COLO668 (cell line): ENCODE data around the gene SPNS2.
A peak's percentile ranks its signal among the peaks of the same experiment; 100 is the strongest.

ENCODE experiments used
- DNase-seq: peaks from one replicate; lab custom pipeline; 2025; ENCODE audit not compliant: unreplicated experiment; lab: John Stamatoyannopoulos, UW

Gene SPNS2

DNA sequence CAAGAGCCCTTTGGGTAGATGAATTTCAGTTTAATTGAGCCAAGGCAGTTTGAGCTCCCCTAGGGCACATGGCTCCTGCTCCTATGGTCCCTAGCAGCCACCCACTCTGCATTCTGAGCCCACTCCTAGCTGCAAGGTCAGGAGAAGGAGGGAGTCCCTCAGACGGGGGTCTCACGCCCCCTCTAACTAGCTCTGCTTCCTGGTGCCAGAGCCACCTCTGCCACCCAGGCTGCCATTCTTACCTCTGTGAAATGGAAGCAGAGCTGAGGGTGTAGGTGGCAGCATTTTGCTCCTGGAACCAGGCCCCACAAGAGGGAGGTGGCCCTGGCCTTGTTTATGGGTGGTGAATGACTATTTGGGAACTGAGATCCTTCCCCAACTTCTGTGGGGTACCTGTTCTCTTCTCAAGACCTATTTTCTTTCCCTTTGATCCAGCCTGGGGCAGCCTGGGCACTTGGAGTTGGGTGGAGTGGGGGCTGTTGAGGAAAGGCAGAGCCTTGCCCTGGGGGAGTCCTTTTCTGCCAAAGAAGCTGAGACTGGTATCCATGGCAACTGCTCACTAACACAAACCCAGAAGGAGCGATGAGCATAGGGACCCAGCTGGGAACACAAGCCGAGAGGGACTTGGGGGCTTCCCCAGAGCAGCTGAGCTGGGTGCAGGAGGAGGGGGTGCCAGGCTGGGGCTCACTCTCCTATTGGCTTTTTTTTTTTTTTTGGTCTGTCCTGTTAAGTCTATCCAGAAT is 4.8 kb downstream of the SPNS2 start:
- no peak for DNase-seq

DNA sequence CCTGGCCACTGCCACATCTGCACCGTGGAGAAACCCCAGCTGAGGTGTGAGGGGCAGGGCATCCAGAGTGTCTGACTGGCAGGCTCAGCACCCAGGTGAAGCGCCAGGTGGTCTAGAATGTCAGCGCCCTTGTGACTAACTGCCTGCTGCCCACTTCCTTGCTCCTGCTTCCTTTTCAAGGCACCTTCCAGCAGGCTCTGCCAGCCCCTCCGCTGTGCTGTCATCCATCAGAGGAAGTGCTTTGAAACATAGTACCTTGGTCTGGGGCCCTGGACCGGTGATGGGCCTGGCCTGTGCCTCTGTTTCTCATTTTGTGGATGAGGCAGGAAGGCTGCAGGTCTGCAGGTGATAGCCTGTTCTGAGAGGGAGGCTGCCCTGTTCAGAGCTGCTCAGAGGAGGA is 5.5 kb downstream of the SPNS2 start:
- DNase-seq = peak; percentile 11

DNA sequence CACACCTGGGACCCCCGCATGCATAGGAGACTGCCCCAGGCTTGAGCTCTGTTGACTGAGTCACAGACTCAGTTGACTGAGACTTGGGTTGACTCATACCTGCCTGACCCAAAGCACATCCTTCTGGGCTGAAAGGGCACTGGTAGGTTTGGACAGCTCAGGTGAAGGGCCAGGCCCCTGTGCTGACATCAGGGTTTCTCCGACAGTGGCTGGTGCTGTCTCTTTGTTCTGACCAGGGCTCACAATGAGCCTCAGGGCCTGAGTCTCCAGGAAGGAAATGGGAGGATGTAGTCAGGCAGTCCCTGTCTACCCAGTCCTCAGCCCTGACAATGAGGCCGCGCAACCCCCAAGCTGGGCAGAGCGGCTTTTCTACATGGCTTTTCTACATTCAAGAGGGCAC is 6.5 kb downstream of the SPNS2 start:
- DNase-seq = no peak

DNA sequence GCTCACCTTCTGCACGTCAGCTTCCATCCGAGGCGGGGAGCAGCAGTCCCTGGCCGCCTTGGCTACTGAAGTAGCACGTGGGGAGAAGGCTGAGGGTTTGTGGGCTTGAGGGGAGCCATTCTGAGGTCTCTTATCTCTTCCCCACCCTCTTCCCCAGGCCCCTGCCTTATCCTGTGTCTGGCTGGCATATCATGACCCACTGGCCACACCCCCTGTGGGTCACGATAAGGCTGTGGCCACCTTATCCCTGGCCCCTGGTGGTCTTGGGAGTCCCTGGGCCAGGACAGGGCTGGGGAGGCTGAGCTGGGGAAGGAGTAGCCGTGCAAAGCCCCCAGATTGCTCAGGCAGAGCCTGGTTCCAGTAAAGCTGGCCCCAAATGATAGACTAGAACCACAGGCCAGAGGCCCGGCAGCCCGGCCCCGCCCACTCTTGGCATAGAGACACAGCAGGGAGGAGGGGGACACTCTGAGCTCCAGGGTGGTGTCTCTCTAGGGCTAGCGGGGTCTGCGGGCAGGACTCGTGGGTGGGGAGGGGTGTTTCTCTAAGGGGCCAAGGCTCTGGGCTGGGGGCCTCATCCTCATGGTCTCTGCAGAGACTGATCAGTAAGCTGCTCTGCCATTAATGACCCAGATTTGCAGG is 7.6 kb downstream of the SPNS2 start:
- no peak for DNase-seq

DNA sequence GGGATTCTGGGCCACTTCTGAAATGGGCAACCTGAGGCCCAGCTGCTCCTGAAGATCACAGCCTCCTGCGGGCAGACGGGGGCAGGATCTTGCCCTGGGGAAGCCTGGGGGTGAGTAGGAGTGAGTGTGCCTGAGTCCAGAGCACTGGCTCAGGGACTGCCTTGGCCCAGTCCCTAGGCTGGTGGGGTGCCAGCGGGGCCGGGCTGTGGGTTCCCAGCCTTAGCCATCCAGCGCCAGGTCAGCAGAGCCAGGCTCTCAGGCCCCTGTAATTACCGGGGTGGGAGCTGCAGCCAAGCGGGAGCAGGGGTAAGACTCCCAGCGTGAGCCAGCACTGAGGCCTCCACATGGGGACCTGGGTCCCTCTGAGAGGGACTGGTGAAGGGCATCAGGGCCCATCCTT is 8.2 kb downstream of the SPNS2 start:
- no peak for DNase-seq

DNA sequence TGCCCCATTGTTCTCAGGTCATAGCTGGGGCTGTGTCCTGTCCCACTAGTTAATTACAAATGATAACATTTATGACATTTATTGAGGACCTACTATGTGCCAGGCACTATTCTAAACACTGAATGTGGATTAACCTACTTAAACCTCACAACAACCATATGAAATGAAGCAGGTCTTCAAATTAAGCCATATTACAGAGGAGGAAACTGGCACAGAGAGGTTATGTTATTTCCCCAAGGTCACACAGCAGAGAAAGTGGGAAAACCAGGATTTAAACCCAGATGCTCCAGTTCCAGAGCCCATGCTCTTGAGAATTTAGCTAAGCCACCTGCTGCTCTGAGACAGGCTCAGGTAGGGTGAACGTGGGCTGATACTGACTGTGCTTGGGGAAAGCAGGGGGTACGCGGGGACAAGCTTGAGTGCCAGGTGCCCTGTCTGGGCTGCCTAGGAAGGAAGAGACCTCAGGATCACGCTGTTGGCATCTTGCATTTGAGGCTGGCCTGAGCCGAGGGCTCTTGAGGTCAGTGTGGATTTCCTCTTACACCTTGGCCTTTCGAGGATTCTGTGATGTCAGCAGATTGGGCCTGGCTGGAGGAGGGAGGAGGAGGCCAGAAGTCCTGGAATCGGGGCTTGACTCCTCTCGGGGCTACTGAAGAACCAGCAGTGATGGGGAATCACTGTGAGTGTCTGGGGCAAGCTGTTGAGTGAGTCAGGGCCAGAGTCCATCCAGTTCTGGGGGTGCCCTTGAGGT is 8.9 kb downstream of the SPNS2 start:
- DNase-seq = no peak

DNA sequence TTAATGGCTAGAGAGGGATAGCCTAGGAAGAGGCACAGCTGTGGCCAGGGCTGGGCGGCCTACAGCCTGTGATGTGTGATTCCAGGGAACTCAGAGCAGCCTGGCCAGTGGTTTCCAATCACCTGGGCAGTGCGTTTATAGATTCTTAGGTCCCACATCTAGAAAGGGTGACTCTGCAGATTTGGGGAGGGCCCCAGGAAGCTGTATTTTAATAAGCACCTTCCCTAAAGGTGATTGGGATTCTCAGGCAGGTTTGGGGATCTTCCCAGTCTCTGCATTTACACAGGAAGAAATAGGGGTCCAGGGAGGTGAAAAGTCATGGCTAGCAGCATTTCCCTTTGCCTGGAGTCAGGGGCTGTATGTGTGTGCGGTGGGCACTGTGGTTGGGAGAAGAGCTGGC is 9.5 kb downstream of the SPNS2 start:
- no peak for DNase-seq

DNA sequence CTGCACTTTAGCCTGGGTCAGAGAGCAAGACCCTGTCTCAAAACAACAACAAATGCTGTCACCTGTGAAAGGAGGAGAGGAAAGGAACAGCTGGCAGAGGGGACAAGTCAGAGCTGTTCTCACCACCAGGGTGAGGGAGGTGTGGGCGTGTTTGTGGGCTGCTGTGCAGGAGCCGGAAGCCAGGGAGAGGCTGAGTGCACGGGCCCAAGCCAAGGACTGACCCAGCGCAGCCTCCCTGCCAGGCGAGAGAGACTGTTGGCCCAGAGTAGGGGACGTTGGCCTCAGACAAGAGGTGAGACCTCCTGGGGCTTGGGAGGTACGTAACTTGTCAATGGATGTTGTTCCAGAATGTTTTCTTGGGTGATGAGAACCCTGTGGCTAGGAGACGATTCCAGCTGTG is 10.7 kb downstream of the SPNS2 start:
- no peak for DNase-seq

DNA sequence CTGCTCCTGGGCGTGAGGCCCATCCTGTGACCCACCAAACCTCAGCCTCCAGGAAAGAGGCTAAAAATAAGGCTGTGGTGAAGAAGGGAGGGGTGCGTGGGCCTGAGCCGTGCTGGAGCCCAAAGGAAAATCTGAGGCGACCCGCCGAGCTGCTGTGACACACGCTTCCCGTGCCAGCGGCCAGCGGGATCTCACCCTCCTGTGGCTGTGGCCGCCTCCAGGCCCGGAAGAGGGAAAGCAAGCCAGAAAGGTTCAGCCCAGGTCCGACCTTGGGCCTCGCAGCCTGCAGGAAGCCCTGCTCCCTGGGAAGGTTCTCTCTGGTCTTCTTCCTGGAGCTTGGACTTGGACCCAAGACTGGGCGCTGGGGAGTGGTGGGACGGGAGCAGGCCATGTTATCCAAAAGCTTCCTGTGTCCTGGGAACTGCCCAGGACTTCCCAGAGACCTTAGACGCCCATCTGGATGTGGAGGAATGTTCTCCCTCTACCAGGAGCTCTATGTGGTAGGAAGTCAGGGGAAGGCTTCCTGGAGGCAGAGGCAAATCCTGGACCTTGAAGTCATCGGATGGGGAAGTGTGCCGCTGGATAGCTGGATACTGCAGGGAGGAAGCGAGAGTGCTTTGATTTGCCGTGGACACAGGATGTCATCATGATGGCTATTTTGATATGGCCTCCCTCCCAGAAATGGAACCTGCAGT is 11.4 kb downstream of the SPNS2 start:
- DNase-seq = no peak

DNA sequence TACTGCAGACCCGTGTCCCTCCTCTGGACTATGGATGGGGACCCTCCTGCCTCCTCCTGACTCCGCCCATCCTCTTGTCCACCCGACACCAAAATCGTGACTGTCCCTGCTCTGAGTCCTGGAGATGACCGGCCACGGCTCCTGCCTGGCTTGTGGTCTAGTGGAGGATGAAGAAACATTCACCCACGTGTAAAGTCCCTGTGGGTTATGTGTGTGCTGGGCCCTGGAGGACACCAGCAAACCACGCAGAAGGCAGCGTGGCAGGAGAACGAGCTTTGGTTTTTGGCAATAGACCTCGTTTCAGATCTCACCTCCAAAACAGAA is 11.9 kb downstream of the SPNS2 start:
- no peak for DNase-seq

DNA sequence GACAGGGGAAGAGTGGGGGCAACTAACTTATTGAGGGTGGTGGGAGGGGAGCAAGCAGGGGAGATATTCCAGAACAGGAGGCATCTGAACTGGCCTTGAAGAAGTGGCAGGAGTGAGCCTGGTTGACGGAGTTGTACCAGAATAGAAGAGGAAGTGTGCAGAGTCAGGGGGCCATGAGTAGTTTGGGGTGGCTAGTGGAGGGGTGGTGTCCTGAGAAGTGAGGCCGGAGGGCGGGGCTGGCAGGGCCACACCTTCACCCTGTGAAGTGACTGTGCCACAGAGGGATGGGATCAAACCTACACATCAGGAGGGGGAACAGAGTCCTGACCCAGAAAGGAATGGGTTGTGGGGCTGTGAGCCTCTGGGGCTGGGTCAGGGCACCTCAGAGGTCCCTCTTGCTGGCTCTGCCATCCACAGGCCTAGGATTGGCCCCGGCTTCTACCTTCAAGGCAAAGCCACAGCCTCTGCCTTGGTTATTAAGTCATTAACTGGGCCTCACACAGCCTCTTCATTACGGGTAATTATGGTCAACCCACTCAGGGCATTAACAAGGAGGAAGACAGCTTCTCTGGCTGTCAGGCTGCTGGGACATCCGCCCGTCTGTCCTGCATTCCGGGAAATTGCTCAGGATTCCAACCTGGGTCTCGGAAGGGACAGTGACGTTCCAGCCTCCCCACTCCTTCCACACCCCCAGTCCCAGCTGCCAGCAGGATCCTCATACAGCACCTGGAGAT is 12.7 kb downstream of the SPNS2 start:
- DNase-seq = no peak

DNA sequence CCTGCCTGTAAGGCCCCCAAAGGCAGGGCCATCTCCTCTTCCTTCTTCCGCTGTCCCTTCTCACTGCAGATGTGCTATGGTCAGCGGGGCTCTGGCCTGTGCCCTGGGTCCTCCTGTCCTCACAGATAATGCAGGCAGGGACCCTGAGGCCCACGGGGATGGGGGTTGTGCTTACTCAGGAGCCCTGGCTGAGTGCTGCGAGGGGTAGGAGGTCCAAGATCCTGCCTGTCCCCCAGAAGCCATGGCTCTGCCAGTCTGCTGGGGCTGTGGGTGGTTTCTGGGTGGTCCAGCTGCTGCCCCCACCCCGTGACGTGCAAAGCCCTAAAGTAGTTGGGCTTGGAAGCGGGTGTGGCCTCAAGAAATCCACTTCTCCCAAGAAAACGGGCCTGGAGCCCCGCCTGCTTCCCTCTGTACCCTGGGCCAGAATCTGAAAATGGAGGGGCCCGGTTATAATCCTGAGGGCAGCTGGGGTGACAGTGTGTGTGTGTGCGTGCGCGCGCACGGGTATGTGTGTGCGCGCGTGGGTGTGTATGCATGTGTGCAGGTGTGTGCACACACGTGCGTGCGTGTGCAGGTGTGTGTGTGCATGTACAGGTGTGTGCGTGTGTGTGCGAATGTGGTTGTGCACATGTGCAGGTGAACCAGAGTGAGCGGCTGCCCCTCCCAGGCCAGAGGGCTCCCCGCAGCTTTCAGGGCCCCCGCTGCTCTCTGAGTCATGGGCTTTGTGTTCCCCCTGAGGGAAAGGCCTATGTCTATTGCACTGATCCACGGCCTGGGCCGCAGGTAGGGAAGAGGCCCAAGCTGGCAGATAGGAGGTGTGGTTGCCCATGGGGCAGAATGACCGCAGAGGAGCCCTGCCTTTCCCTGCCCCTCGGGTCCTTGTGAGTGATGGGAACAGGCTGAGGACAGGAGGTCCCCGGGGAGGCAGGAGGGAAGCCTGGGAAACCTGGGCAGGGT is 13.8 kb downstream of the SPNS2 start:
- DNase-seq = no peak

DNA sequence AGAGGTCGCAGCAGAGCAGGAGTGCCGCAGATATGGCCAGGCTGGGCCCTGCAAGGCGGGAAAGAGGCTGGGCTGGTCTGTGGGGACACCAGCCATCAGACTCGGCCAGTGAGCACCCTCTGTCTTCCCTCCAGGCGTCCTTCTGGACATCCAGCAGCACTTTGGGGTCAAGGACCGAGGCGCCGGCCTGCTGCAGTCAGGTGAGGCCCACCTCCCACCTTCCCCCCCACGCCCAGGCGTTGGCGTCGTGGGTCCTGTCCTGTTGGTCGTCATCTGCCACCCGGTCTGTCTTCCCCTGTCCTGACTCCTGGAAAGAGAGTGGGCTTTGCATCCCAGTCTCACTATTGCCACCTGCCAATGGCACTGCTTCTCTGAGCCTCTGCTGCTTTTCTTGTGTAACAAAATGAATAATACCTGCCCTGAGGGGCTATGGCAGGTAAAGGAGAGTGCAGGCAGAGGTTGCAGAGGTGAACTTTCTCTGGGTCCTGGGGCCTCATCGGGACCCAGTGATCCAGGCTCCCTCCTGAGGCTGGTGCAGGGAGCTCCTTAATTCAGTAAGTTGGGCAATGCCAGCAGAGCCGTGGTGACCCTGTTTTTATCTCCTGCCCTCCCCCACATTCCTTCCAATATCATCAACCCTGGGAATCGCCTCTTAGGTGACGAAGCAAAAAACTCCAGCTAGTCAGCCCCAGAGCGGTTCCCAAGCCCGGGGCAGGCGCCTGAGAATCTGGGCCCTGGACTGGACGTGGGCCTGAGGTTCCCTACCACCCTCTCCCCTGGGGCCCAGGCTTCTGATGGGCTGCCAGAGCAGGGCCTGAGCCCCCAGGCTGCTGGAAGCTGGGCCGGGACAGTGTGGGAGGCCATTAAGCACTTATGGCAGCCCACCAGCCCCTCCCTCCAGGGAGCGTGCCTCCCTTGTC is 14.7 kb downstream of the SPNS2 start:
- no peak for DNase-seq

DNA sequence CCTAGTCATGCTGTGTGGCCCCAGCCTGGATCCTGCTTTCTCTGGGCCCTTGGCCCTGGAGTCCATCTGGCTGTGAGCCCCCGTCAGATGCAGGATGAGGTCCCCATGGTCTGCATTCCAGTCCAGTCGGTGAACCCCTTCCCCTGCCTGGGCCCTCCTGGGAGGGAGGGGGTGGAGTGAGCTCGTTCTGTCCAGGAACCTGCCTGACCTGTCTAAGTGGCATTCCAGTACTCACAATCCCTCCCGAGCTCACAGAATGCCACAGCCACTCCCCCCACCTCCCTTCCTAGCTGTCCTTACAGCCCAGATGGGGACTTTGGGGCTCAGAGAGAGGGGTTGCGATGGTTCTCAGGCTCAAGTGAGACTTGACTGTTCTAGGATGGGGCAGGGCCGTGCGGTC is 15.5 kb downstream of the SPNS2 start:
- DNase-seq = no peak

DNA sequence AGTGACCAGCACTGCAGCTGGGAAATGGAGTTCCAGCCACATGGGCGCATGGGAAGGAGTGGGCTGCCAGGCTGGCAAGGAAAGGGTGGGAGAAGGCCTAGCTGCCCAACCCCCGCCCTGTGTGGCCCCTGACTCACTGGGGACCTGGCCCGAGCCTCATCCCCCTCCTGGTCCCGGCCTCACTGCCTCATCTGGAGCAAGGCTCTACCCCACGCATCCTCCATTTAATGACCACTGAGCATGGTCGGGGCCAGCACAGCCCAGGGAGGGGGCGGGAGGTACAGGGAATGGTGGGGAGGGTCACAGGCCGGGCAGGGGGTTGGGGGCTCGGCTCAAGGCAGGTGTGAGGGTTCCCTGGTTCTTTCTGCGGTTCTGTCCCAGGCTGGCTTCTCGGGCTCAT is 16.1 kb downstream of the SPNS2 start:
- no peak for DNase-seq

DNA sequence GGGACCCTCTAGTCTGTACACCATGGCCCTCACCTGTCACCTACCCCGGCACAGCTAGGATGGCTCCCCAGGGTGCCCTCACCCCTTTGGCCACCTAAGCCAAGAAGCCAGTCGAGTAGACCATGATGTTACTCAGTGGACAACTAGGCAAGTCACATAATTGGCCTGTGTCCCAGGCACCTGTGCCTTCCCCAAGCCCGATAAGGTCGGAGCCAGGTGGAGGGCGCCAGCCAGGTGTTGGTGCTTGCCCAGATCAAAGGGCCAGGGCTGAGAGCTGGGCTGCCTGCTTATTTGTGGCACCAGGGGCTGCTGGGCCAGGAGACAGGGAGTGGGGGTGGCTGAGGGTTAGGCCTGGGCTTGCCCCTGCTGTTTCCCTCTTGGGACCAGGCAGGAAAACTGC is 16.8 kb downstream of the SPNS2 start:
- DNase-seq = no peak

DNA sequence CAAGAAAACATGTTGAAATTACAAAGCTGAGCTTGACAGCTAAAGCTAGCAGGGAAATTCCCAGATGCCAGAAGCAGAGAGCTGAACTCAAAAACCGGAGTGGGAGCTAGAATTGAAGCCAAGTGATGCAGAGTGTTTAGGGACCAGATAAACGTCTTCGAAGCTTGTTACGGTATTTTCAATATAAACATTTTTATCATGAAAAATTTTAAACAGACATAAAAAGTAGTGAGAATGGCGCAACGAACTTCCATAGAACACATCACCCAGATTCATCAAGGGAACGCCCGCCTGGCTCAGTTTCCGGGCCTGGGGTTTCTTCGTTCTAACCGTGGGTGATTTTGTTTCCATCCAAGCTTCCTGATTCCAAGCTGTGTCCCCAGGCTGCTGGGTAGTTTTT is 18.1 kb downstream of the SPNS2 start:
- no peak for DNase-seq

DNA sequence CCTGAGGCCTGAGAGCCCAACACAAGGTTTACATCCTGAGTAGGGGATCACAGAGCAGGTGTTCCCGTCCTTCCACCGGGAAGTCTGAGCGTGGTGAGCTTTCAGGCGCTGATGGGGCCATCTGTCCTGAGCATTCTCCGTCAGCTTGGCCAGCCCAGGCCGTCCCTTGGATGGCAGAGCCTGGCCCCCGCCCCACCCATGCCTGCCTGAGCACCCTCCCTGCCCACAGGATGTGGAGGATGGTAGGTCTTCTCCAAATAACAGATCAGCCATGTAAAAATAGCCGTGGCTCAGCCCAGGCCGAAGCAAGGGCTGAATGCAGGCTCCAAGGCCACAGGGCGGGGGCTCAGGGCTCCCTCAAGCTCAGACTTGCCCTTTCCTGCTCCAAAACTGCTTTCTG is 20.2 kb downstream of the SPNS2 start:
- no peak for DNase-seq

DNA sequence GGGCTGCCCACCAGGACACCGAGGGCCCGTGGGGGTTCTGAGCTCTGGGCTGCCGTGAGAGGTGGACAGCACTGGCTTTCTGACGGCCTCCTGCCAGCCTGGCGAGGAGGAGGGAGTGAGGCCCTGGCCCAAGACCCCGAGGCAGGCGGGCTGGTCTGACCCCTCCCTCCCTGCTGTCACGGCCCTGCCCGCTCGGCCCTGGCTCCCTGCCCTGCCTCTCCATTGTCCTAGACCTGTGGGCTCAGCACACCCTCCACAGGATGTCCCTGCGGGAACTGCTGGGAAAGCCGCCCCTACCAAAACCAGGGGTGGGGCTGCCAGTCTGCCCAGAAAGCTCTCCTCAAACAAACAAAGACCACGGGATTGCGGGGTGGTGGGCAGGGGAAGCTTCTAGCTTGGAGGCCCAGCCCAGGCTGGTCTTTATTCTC is 20.7 kb downstream of the SPNS2 start:
- DNase-seq = no peak
